Measurements from ENCODE around the gene ZNF253. TPM values are rescaled to one million over a fixed set of nuclear protein-coding genes. Genes with fewer than 3 reads are reported as not detected.
A peak's percentile ranks its signal among the peaks of the same experiment; 100 is the strongest.
"Not testable (repeated sequence)": the region's sequence is repeated elsewhere in the genome, so short reads cannot be mapped to it uniquely, and the experiment has no call there.

Gene ZNF253
- 10 to 100 TPM; 20.2 to 43.0 (median 39.8) TPM for polyA plus RNA-seq (ENCODE audit: insufficient read depth in 1 of 5, insufficient read length in 5 of 5, low replicate concordance in 1 of 5)
- long read RNA-seq, donor 1, transcript ZNF253-203 (4 exons, 3,519 nt), result major isoform, 8 of 16 reads
- long read RNA-seq, donor 1, transcript ZNF253-201 (2 exons, 2,268 nt), result minor isoform, 6 of 16 reads
- long read RNA-seq, donor 1, partial matches to known transcripts, result 0 of 16 reads
- long read RNA-seq, donor 1, other reads (novel, unspliced or antisense), result 0 of 16 reads
- long read RNA-seq, donor 2, transcript ZNF253-203 (4 exons, 3,519 nt), result major isoform, 5 of 8 reads
- long read RNA-seq, donor 2, partial matches to known transcripts, result 0 of 8 reads
- long read RNA-seq, donor 2, other reads (novel, unspliced or antisense), result 0 of 8 reads
- long read RNA-seq, donor 3, transcript ZNF253-203 (4 exons, 3,519 nt), result major isoform, 5 of 8 reads
- long read RNA-seq, donor 3, partial matches to known transcripts, result 0 of 8 reads
- long read RNA-seq, donor 3, other reads (novel, unspliced or antisense), result 0 of 8 reads
- long read RNA-seq, donor 4, transcript ZNF253-203 (4 exons, 3,519 nt), result major isoform, 9 of 12 reads
- long read RNA-seq, donor 4, partial matches to known transcripts, result 0 of 12 reads
- long read RNA-seq, donor 4, other reads (novel, unspliced or antisense), result 0 of 12 reads
- long read RNA-seq, donor 5, transcript ZNF253-203 (4 exons, 3,519 nt), result major isoform, 10 of 25 reads
- long read RNA-seq, donor 5, transcript ZNF253-201 (2 exons, 2,268 nt), result minor isoform, 5 of 25 reads
- long read RNA-seq, donor 5, partial matches to known transcripts, result 9 of 25 reads
- long read RNA-seq, donor 5, other reads (novel, unspliced or antisense), result 0 of 25 reads
- long read RNA-seq, donor 6, transcript ZNF253-201 (2 exons, 2,268 nt), result major isoform, 5 of 11 reads
- long read RNA-seq, donor 6, transcript ZNF253-203 (4 exons, 3,519 nt), result major isoform, 5 of 11 reads
- long read RNA-seq, donor 6, partial matches to known transcripts, result 0 of 11 reads
- long read RNA-seq, donor 6, other reads (novel, unspliced or antisense), result 0 of 11 reads
- long read RNA-seq, donor 7, partial matches to known transcripts, result 0 of 6 reads
- long read RNA-seq, donor 7, other reads (novel, unspliced or antisense), result 0 of 6 reads
- long read RNA-seq, donor 8, partial matches to known transcripts, result 0 of 4 reads
- long read RNA-seq, donor 8, other reads (novel, unspliced or antisense), result 0 of 4 reads

DNA sequence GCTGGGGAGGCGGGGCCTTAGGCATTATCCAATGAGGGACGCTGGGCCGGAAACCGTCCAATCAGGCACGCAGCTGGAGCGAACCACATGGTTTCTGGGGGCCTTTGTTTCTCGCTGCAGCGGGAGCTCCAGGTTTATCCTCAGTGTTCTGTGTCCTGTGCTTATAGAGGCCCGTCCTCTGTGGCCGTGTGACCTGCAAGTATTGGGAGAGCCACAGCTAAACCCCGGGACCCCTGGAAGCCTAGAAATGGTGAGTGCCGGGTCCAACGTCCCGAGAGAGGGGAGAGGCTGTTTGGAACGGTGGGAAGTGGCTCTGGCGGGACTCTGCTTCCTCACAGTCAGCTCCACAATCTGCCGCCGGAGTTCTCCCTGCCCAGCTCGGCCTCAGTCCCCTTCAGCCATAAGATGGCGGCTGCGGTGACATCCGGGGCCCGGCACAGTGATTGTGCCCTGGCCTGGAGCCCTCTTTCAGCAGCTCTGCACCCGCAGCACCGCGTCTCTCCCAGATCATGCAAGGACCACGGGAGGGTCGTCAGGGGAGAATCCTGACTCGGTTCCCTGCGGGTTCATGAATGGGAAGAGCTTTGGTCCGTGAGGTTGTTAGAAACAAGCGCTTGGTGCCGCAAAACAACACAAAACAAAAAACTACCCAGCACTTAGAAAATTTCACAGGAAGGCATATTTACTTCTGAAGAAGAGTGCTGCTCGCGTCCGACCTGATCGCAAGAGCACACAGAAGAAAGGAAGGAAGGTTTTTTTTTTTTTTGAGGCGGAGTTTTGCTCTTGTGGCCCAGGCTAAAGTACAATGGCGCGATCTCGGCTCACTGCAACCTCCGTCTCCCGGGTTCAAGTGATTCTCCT lies at the start of gene ZNF253:
TSS of gene ZNF253 (plus strand) at position 133 of the 861 bp plus-strand sequence. CDS start at position 248, 115 bp downstream.
- DNase-seq, result peak; percentile 95 to 96

DNA sequence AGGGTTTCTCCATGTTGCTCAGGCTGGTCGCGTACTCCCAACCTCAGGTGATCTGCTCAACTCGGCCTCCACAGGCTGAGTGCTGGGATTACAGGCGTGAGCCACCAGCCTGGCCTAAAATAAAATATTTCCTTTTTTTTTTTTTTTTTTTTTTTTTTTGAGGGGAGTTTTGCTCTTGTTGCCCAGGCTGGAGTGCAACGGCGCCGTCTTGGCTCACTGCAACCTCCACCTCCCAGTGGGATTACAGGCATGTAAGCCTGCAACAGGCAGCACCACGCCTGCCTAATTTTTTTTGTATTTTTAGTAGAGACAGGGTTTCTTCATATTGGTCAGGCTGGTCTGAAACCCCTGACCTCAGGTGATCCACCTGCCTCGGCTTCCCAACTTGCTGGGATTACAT lies 49.0 kb upstream of the ZNF253 start:
- no peak for DNase-seq

GRCh38 chr19:19817357-19817756 lies 48.3 kb upstream of the ZNF253 start:
- DNase-seq, result no peak

GRCh38 chr19:19820774-19821320 lies 44.8 kb upstream of the ZNF253 start:
- peak in 1 of 2 donors; percentile 4 for DNase-seq

DNA sequence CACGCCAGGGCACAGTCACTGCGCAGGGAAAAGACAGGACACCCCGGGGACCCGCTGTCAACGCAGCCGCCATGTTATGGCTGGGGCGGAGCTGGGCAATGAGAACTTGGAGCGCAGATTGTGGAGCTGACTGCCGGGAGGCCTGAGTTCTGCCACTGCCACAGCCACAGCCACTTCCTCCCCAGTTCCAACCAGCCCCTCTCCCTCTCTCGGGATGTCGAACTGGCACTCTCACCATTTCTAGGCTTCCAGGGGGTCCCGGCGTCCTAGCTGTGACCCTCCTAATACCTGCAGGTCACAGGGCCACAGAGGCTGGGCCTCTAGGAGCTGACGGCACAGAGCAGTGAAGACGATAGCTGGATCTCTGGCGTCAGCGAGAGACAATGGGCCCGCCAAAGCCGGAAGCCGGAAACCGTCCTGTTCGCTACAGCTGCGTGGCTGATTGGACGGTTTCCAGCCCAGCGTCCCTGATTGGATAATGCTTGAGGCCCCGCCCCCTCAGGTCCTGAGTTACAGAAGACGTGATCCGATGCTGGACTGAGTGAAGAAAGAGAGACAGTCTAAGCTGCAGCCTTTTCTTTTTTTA lies 44.2 kb upstream of the ZNF253 start, which contains the start of gene ZNF506:
TSS of gene ZNF506 (minus strand) at position 385 of the 586 bp plus-strand sequence. CDS start at position 238, 147 bp downstream.
- DNase-seq, result peak; percentile 98

GRCh38 chr19:19821976-19822375 lies 43.7 kb upstream of the ZNF253 start:
- DNase-seq, result peak in 1 of 2 donors; percentile 16

DNA sequence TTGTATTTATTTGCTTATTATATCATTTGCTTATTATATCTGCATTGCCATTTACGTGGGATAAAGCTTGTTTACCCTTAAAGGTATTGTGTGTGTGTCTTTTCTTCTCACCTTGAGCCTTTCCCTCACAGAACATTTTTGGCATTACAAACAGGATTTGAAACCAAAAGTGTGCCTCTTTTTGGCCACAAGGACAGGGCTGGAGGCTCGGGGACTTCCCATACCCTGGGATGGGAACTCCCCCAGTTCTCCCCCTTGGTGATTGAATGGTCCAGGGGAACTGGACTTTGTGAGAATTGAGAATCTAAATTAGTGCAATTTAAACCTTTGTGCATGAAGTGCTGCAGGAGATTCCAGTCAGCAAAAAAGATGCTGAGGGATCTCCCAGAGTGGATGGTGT lies 41.8 kb upstream of the ZNF253 start:
- no peak for DNase-seq

GRCh38 chr19:19826875-19827274 lies 38.8 kb upstream of the ZNF253 start:
- no peak for DNase-seq

- DNase-seq, result no peak
Measured at GRCh38 chr19:19835560-19836038, 30.1 kb upstream of the ZNF253 start.

GRCh38 chr19:19847781-19848180 lies 17.9 kb upstream of the ZNF253 start:
- no peak for DNase-seq

DNA sequence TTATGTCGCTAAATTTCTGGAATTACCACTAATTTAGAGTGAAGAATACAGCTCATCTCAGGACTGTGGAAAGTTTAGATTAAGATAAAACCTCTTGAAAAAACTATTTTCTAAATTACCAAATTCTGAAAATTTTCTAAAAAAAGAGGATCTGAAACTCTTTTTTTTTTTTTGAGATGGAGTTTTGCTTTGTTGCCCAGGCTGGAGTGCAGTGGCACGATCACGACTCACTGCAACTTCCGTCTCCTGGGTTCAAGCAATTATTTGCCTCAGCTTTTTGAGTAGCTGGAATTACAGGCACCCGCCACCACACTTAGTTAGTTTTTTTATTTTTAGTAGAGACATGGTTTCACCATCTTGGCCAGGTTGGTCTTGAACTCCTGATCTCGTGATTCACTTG lies 16.6 kb upstream of the ZNF253 start:
- DNase-seq, result no peak

DNA sequence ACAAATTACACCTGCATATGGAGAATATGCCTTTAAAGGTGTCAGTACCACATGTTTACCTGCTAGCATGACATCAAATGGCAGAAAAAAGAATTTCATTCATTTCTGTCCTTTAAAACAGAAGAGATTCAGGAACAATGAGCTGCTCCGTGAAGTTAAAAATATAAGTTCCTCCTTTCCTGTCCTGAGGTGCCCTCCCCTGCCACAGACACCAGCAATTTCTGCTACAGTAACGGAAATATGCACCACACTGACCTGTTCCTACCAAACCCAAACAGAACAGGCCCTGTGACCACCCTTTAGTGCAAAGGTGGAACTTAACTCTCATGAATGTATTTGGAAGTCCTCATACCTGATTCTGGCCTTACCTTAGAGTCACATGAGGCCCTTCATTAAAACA lies 13.9 kb upstream of the ZNF253 start:
- DNase-seq, result not testable (repeated sequence)

GRCh38 chr19:19858751-19859150 lies 6.9 kb upstream of the ZNF253 start:
- DNase-seq, result no peak

GRCh38 chr19:19860756-19861390 lies 4.8 kb upstream of the ZNF253 start:
- peak; percentile 47 to 52 for DNase-seq

DNA sequence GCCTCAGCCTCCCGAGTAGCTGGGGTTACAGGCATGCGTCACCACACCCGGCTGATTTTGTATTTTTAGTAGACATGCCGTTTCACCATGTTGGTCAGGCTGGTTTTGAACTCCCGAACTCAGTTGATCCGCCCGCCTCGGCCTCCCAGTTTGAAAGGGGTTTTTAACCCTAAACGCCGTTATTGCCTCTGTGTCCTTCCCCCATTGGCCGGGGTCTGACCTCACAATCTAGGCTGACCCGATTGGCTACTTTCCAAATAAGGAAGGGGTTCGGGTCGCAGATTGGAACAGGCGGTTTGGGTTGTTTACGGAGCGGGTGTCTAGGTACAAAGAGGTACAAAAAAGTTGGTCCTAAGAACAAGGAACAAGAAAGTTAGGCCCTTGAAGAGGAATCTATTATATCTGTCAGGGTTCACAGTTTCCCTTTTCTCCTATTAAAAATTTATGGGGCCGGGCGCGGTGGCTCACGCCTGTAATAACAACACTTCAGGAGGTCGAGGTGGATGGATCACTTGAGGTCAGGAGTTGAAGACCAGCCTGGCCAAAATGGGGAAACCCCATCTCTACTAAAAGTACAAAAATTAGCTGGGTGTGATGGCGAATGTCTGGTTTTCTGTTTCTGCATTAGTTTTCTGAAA lies 1.0 kb downstream of the ZNF253 start:
- peak in 1 of 2 donors; percentile 6 for DNase-seq

GRCh38 chr19:19870086-19870485 lies 4.4 kb downstream of the ZNF253 start:
- not testable (repeated sequence) for DNase-seq

DNA sequence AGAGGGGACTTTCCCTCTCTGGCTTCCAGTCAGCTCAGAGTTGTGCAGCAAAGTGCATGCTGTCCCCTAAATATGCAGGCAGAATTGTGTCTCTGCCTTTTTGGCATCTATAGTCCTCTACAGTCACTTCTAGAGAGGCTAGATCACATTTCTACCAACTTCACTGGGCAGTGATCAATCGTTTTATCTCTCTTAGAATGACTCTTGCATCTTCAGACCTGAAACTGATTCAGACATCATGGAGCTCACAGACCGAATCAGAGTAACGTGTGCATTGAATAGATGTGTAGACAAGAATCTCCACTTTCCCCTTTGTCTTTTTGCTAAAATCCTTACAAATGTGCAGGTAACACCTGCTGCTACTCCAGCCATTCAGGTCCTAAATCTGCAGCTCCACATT lies 6.2 kb downstream of the ZNF253 start:
- no peak for DNase-seq

DNA sequence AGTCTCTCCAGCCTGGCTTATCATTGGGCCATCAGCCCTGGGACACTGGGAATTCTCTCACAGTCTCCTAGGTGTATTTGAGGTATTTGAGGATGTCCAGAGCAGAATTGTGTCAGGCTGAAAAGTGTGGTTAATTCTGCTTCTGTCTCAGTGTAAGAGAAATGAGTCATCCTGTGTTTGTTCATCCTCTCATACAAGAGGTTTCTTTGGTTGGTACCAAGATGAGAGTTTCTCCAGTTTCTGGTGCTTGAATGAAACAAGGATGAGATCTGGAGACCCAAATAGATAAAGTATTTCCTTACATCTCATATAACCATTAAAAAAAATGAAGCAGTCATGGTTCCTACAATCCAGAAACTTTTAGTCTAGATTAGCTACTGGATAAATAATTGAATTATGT lies 7.7 kb downstream of the ZNF253 start:
- no peak for DNase-seq

- DNase-seq, result peak; percentile 61 to 67
Measured at GRCh38 chr19:19877724-19878123, 12.0 kb downstream of the ZNF253 start.

All from right lung (tissue), 10 donors.